Stimulated activated CD4-positive, alpha-beta T cell treated with anti-CD3 and anti-CD28 coated beads, Interleukin-2, amount 100 ng/mL, for 4 hours (primary cell): ENCODE measurements around the gene MAPK7.

Source experiments
- DNase-seq: peaks from one replicate; pipeline ENCODE4 v3.0.0-alpha.2; 2020; ENCODE audit warnings: low read depth

The MAPK7 gene

GRCh38 chr17:19363460-19364035, 14.8 kb upstream of the MAPK7 start:
- DNase-seq = no peak

GRCh38 chr17:19364699-19365498, 13.4 kb upstream of the MAPK7 start:
- no peak for DNase-seq

GRCh38 chr17:19365499-19365817, 12.8 kb upstream of the MAPK7 start:
- DNase-seq = no peak

GRCh38 chr17:19365833-19366636, 12.3 kb upstream of the MAPK7 start:
- no peak for DNase-seq

GRCh38 chr17:19366637-19366972, 11.7 kb upstream of the MAPK7 start:
- DNase-seq = no peak

- no peak for DNase-seq
Observed at GRCh38 chr17:19368229-19368628, 10.1 kb upstream of the MAPK7 start.

- DNase-seq = no peak
Observed at GRCh38 chr17:19369107-19369778, 9.1 kb upstream of the MAPK7 start.

GRCh38 chr17:19369846-19370492, 8.3 kb upstream of the MAPK7 start:
- no peak for DNase-seq

GRCh38 chr17:19370493-19370960, 7.8 kb upstream of the MAPK7 start:
- DNase-seq = no peak

GRCh38 chr17:19371259-19372010, 6.9 kb upstream of the MAPK7 start:
- no peak for DNase-seq

GRCh38 chr17:19372011-19372370, 6.3 kb upstream of the MAPK7 start:
- DNase-seq = no peak

GRCh38 chr17:19372439-19372838, 5.9 kb upstream of the MAPK7 start:
- no peak for DNase-seq

- no peak for DNase-seq
Observed at GRCh38 chr17:19372866-19373504, 5.3 kb upstream of the MAPK7 start.

- no peak for DNase-seq
Observed at GRCh38 chr17:19374136-19374535, 4.2 kb upstream of the MAPK7 start.

GRCh38 chr17:19375732-19376131, 2.6 kb upstream of the MAPK7 start:
- DNase-seq = no peak

- no peak for DNase-seq
Observed at GRCh38 chr17:19376811-19377210, 1.5 kb upstream of the MAPK7 start.

- peak; percentile 81 for DNase-seq
Observed at GRCh38 chr17:19377602-19378415, 489 bp upstream of the MAPK7 start.

- no peak for DNase-seq
Observed at GRCh38 chr17:19379361-19380065, 1.2 kb downstream of the MAPK7 start.
